Activated naive CD8-positive, alpha-beta T cell treated with anti-CD3 and anti-CD28 coated beads for 36 hours (primary cell): ENCODE measurements around the gene HARBI1. TPM values are rescaled to one million over a fixed set of nuclear protein-coding genes. Genes with fewer than 3 reads are reported as not detected.

Experiments used
- DNase-seq: peaks from one replicate; pipeline ENCODE4 v3.0.0; 2021
- H3K27ac Mint-ChIP-seq: one replicate; pipeline ENCODE4 v1.8.0; 2022; ENCODE audit warnings: mild to moderate bottlenecking, moderate library complexity, mixed read lengths
- H3K27me3 Mint-ChIP-seq: one replicate; pipeline ENCODE4 v1.8.0; 2022; ENCODE audit warnings: mild to moderate bottlenecking, mixed read lengths
- H3K36me3 Mint-ChIP-seq: one replicate; pipeline ENCODE4 v1.8.0; 2021; ENCODE audit warnings: mild to moderate bottlenecking, mixed read lengths
- H3K4me1 Mint-ChIP-seq: one replicate; pipeline ENCODE4 v1.8.0; 2021; ENCODE audit warnings: mixed read lengths
- H3K4me3 Mint-ChIP-seq: one replicate; pipeline ENCODE4 v1.8.0; 2022; ENCODE audit warnings: mild to moderate bottlenecking, moderate library complexity, mixed read lengths
- H3K9me3 Mint-ChIP-seq: one replicate; pipeline ENCODE4 v1.8.0; 2022; ENCODE audit warnings: mixed read lengths
- total RNA-seq, 2 experiments: library from RNA; stranded (reverse); gene quantifications; one replicate each; pipeline ENCODE4 v1.2.3, GENCODE V29; 2021

The HARBI1 gene
- total RNA-seq, 2 experiments from 2014 or later, result 2.6 to 4.5 TPM

GRCh38 chr11:46642627-46643335, 25.8 kb upstream of the HARBI1 start:
- H3K4me1 Mint-ChIP-seq, result peaks cover 13% of the 10 kb centered on the region
- H3K9me3 Mint-ChIP-seq, result peaks cover 3% of the 10 kb centered on the region
- peak overlapping the region; percentile 3 for H3K27ac Mint-ChIP-seq
- H3K4me3 Mint-ChIP-seq, result no peak overlapping the region
- no peak for DNase-seq
- H3K36me3 Mint-ChIP-seq, result peaks cover 32% of the 10 kb centered on the region
- H3K27me3 Mint-ChIP-seq, result no peaks in the 10 kb centered on the region

GRCh38 chr11:46641639-46642038, 24.6 kb upstream of the HARBI1 start:
- H3K4me3 Mint-ChIP-seq, result no peak overlapping the region
- H3K27me3 Mint-ChIP-seq, result no peaks in the 10 kb centered on the region
- H3K4me1 Mint-ChIP-seq, result peaks cover 13% of the 10 kb centered on the region
- H3K9me3 Mint-ChIP-seq, result peaks cover 3% of the 10 kb centered on the region
- H3K27ac Mint-ChIP-seq, result no peak overlapping the region
- DNase-seq, result no peak
- peaks cover 32% of the 10 kb centered on the region for H3K36me3 Mint-ChIP-seq

DNA sequence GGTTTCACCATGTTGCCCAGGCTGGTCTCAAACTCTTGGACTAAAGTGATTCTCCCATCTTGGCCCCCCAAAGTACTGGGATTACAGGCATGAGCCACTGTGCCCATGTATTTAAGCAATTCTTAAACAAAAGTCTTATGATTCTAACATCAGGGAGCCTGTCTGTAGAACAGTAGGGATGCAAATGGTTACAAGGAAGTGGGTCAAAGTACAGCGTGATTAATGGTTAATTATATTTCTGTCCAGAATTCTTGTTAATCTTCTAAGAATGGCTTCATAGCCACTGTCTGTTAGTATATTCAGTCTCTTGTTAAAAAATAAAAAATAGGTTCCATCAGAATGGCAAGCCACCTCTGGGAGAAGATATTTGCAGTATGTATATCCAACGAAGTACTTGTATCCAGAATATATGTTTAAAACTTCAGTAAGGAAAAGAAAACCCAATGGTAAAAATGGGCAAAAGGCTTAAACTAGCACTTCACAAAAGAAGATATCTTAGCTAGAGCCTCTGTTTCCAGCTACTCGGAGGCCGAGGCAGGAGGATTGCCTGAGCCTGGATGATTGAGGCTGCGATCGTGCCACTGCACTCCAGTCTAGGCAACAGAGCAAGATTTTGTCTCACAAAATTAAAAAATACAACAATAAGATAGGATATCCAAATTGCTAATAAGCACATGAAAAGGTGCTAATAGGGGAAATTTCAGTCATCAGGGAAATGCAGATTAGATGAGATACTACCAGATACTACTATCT, 23.2 kb upstream of the HARBI1 start:
- Mint-ChIP-seq H3K4me3 (no peak overlapping the region), H3K9me3 (peaks cover 3% of the 10 kb centered on the region), H3K27me3 (no peaks in the 10 kb centered on the region), H3K4me1 (peaks cover 13% of the 10 kb centered on the region), H3K27ac (no peak overlapping the region), H3K36me3 (peaks cover 32% of the 10 kb centered on the region)
- DNase-seq, result no peak

DNA sequence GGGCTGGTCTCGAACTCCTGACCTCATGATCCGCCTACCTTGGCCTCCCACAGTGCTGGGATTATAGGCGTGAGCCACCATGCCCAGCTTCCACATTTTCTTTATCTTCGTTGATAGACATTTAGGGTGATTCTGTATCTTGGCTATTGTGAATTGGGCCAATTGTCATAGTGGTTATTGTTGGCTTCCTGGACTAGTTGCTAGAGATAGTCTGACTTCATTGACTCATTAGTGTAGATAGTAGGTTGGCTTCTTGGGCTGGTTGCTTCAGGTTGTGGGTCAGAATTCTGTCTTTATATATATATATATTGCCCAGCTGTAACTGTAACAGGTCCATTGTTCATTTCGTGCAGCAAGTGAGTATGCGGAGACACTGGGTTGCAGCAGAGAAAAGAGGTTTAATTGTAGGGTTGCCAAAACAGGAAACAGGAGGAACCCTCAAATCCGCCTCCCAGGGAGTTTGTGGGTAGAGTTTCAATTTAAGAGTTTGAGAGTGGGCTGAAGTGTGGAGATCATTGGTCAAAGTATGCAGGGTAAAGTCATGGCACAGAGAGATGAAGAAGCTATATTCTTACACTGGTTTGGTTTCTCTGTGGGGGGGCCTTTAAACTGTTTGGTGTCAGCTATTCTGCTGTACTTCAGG, 22.3 kb upstream of the HARBI1 start:
- Mint-ChIP-seq H3K9me3 (peaks cover 3% of the 10 kb centered on the region), H3K4me3 (no peak overlapping the region), H3K27ac (no peak overlapping the region), H3K27me3 (no peaks in the 10 kb centered on the region), H3K4me1 (peaks cover 13% of the 10 kb centered on the region), H3K36me3 (peaks cover 31% of the 10 kb centered on the region)
- DNase-seq, result no peak

DNA sequence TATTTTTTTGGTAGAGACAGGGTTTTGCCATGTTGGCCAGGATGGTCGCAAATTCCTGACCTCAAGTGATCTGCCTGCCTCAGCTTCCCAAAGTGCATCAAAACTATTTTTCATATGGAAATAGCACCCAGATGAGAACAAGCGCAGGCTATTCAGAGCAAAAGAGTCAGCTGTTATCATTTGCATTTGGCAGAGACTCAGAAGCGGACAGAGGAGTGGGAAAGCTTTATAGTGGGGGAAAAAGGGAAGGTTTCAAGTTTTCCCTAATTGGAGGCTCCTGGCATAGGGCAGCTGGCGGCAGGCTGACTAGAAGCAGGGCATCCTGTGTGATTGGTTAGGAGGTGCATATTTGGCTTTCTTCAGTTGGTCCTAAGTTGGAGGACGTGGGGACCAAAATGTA, 20.5 kb upstream of the HARBI1 start:
- Mint-ChIP-seq H3K9me3 (peaks cover 3% of the 10 kb centered on the region), H3K36me3 (peaks cover 21% of the 10 kb centered on the region), H3K27me3 (no peaks in the 10 kb centered on the region), H3K27ac (no peak overlapping the region), H3K4me3 (no peak overlapping the region), H3K4me1 (peaks cover 8% of the 10 kb centered on the region)
- DNase-seq, result no peak

GRCh38 chr11:46635557-46636139, 18.6 kb upstream of the HARBI1 start:
- peaks cover 7% of the 10 kb centered on the region for H3K4me1 Mint-ChIP-seq
- H3K9me3 Mint-ChIP-seq, result peaks cover 2% of the 10 kb centered on the region
- no peak overlapping the region for H3K27ac Mint-ChIP-seq
- H3K4me3 Mint-ChIP-seq, result no peak overlapping the region
- no peaks in the 10 kb centered on the region for H3K27me3 Mint-ChIP-seq
- peaks cover 14% of the 10 kb centered on the region for H3K36me3 Mint-ChIP-seq
- no peak for DNase-seq

DNA sequence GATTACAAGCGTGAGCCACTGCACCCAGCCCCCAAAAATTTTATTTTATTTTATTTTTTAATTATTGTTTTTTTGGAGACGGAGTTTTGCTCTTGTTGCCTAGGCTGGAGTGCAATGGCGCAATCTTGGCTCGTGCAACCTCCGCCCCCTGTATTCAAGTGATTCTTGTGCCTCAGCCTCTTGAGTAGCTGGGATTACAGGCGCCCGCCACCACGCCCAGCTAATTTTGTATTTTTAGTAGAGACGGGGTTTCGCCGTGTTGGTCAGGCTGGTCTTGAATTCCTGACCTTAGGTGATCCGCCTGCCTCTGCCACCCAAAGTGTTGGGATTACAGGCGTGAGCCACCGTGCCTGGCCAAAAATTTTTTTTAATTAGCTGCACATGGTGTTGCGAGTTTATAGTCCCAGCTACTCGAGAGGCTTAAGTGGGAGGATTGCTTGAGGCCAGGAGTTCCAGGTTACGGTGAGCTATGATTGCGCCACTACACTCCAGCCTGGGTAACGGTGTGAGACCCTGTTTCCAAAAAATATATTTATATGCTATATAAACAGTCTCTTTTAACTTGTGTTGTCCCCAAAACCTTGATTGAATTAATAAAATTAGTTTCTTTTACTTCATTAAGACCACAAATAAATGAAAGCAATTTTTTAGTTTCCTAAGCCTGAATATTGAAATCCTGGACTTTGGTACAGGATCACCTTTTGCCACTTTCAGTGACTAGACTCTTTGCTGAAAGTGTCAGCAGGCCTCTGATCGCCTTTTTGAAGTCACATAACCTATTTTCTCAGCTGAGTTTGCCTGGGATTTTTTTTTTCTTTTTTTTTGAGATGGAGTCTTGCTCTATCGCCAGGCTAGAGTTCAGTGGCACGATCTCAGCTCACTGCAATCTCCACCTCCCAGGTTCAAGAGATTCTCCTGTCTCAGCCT, 16.5 kb upstream of the HARBI1 start:
- Mint-ChIP-seq H3K27me3 (no peaks in the 10 kb centered on the region), H3K4me1 (peaks cover 5% of the 10 kb centered on the region), H3K36me3 (peaks cover 5% of the 10 kb centered on the region), H3K9me3 (no peaks in the 10 kb centered on the region), H3K4me3 (no peak overlapping the region), H3K27ac (no peak overlapping the region)
- no peak for DNase-seq

DNA sequence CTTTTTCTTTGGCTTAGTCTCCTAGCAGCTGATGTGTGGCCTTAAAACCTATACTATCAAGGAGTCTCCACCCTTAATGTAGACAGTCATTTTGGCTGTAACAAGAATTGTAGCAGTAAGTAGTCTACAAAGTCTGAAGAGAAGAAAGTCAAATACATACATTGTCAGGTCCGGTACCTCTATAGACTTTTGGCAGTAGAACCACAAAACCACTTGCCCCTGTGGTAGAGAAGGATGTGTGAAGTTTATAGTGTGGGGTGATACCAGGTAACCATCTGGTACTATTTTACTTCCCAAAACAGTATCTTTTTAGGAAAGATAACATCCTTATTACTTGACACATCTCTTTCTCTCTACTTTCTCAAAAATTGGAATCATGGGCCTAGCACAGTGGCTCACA, 15.5 kb upstream of the HARBI1 start:
- no peak for DNase-seq
- Mint-ChIP-seq H3K4me3 (no peak overlapping the region), H3K9me3 (no peaks in the 10 kb centered on the region), H3K36me3 (peaks cover 5% of the 10 kb centered on the region), H3K4me1 (peaks cover 5% of the 10 kb centered on the region), H3K27me3 (no peaks in the 10 kb centered on the region), H3K27ac (peak overlapping the region; percentile 40)

GRCh38 chr11:46631676-46632075, 14.6 kb upstream of the HARBI1 start:
- H3K4me3 Mint-ChIP-seq, result no peak overlapping the region
- peaks cover 5% of the 10 kb centered on the region for H3K36me3 Mint-ChIP-seq
- no peak overlapping the region for H3K27ac Mint-ChIP-seq
- H3K27me3 Mint-ChIP-seq, result no peaks in the 10 kb centered on the region
- no peak for DNase-seq
- no peaks in the 10 kb centered on the region for H3K9me3 Mint-ChIP-seq
- H3K4me1 Mint-ChIP-seq, result peaks cover 5% of the 10 kb centered on the region

GRCh38 chr11:46630237-46630636, 13.2 kb upstream of the HARBI1 start:
- Mint-ChIP-seq H3K27ac (no peak overlapping the region), H3K27me3 (no peaks in the 10 kb centered on the region), H3K4me3 (no peak overlapping the region), H3K4me1 (peaks cover 5% of the 10 kb centered on the region), H3K36me3 (peaks cover 3% of the 10 kb centered on the region), H3K9me3 (no peaks in the 10 kb centered on the region)
- no peak for DNase-seq

DNA sequence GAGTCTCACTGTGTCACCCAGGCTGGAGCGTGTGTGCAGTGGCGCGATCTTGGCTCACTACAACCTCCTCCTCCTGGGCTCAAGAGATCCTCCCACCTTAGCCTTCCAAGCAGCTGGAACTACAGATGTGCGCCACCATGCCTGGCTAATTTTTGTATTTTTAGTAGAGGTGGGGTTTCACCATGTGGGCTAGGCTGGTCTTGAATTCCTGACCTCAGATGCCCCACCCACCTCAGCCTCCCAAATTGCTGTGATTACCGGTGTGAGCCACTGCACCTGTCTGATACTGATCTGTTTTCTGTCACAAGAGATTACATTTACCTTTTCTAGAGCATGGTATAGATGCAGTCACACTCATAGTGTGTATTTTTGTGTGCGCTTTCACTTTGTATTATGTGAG, 11.9 kb upstream of the HARBI1 start:
- Mint-ChIP-seq H3K27me3 (no peaks in the 10 kb centered on the region), H3K36me3 (peaks cover 10% of the 10 kb centered on the region), H3K27ac (no peak overlapping the region), H3K9me3 (no peaks in the 10 kb centered on the region), H3K4me1 (peaks cover 7% of the 10 kb centered on the region), H3K4me3 (no peak overlapping the region)
- no peak for DNase-seq

GRCh38 chr11:46625406-46625805, 8.4 kb upstream of the HARBI1 start:
- Mint-ChIP-seq H3K9me3 (no peaks in the 10 kb centered on the region), H3K36me3 (peaks cover 15% of the 10 kb centered on the region), H3K4me1 (peaks cover 20% of the 10 kb centered on the region), H3K27ac (no peak overlapping the region), H3K27me3 (no peaks in the 10 kb centered on the region), H3K4me3 (no peak overlapping the region)
- no peak for DNase-seq

GRCh38 chr11:46618837-46619236, 1.8 kb upstream of the HARBI1 start:
- DNase-seq, result no peak
- H3K36me3 Mint-ChIP-seq, result peaks cover 6% of the 10 kb centered on the region

DNA sequence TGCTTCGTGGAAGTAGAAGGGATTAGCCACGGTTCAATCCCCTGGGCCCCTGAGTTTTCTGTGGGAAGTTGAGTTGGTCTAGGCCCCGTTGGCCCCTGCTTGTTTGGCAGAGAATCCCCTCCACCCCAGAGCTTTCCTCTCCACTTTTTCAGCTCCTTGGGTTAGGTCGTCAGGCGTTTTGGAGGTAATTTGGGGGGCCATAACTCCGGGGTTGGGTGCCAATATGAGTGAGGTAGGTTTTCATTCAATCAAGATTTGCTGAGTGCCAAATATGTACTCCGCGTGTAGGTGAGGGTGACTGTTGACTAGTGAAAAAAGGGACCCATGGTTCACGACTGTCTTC, 916 bp upstream of the HARBI1 start:
- Mint-ChIP-seq H3K27me3 (no peaks in the 10 kb centered on the region), H3K36me3 (peaks cover 6% of the 10 kb centered on the region), H3K27ac (peak overlapping the region; percentile 99), H3K4me1 (peaks cover 40% of the 10 kb centered on the region), H3K4me3 (peak overlapping the region; percentile 93), H3K9me3 (no peaks in the 10 kb centered on the region)
- no peak for DNase-seq

More at GRCh38 chr11:46618837-46619236, 1.8 kb upstream of the HARBI1 start:
- no peaks in the 10 kb centered on the region for H3K27me3 Mint-ChIP-seq
- no peak overlapping the region for H3K27ac Mint-ChIP-seq
- H3K9me3 Mint-ChIP-seq, result no peaks in the 10 kb centered on the region
- peak overlapping the region; percentile 52 for H3K4me3 Mint-ChIP-seq
- peaks cover 38% of the 10 kb centered on the region for H3K4me1 Mint-ChIP-seq
